Right kidney (tissue), 9 donors: Measurements from ENCODE around the gene NXNL1.
"Not testable (repeated sequence)": the region's sequence is repeated elsewhere in the genome, so short reads cannot be mapped to it uniquely, and the experiment has no call there.

Experiments
- DNase-seq: peaks from one replicate; pipeline ENCODE4 v3.0.0-alpha.2; 2016
- long read RNA-seq, 8 donors: transcript quantifications; one replicate each; lab custom pipeline, GENCODE V29; 2026

The NXNL1 gene
- long read RNA-seq, donor 1: 0 reads
- long read RNA-seq, donor 2: 0 reads
- long read RNA-seq, donor 3: 0 reads
- long read RNA-seq, donor 4: 0 reads
- long read RNA-seq, donor 5: 0 reads
- long read RNA-seq, donor 6: 0 reads
- long read RNA-seq, donor 7: 0 reads
- long read RNA-seq, donor 8: 0 reads

- no peak for DNase-seq
Measured at GRCh38 chr19:17460372-17461230, at the start of gene NXNL1. Gene NXNL1, minus strand, starts transcription at chr19:17460926. Its CDS starts 57 bp downstream, at chr19:17460869.

GRCh38 chr19:17508558-17508933, 47.8 kb upstream of the NXNL1 start:
- not testable (repeated sequence) for DNase-seq

- DNase-seq: no peak
Measured at GRCh38 chr19:17506745-17507144, 46.0 kb upstream of the NXNL1 start.

DNA sequence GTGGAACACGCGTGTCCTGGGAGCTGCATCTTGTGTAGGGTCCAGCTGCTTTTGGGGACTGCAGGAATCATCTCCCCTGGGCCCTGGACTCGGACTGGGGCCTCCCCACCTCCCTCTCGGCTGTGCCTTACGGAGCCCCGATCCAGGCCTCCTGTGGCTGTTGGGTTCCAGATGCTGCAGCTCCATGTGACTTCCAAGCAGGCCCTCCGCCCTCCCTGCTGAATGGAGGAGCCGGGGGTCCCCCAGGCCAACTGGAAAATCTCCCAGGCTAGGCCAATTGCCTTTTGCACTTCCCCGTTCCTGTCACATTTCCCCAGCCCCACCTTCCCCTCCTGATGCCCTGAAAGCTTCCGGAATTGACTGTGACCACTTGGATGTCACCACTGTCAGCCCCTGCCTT, 44.5 kb upstream of the NXNL1 start:
- DNase-seq: no peak

DNA sequence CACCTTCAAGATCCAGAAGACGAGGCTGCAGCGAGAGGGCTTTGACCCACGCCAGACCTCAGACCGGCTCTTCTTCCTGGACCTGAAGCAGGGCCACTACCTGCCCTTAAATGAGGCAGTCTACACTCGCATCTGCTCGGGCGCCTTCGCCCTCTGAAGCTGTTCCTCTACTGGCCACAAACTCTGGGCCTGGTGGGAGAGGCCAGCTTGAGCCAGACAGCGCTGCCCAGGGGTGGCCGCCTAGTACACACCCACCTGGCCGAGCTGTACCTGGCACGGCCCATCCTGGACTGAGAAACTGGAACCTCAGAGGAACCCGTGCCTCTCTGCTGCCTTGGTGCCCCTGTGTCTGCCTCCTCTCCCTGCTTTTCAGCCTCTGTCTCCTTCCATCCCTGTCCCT, 43.7 kb upstream of the NXNL1 start:
- no peak for DNase-seq

- DNase-seq: no peak
Measured at GRCh38 chr19:17504030-17504429, 43.3 kb upstream of the NXNL1 start.

- no peak for DNase-seq
Measured at GRCh38 chr19:17503240-17503639, 42.5 kb upstream of the NXNL1 start.

GRCh38 chr19:17500447-17501198, 39.9 kb upstream of the NXNL1 start:
- no peak for DNase-seq

DNA sequence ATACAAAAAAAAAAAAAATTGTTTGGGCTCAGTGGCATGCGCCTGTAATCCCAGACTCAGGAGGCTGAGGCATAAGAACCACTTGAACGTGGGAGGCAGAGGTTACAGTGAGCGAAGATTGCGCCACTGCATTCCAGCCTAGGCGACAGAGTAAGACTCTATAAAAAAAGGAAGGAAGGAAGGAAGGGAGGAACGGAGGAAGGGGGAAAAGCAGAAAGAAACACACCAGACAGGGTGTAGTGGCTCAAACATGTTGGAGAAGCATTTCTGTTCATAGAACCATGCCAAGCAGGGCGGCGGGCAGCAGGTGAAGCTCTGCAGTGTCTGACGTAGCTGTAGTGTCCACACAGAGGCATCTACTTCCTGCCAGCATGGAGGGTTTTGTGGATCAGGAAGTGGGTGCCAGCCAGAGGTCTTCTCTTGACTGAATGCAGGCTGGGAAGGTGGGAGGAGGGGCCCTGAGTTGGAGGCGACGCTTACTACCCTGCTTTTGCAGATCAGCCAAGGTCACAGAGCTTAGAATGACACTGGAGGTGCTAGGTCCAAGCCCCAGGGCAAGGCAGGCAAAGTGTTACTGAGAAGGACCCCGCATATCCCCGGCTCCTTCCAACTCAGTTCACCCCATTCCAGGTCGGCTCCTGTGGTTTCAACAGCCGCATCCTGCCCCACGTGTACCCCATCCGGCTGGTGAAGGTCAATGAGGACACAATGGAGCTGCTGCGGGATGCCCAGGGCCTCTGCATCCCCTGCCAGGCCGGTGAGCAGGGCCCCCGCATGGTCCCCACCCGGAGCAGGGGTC, 39.1 kb upstream of the NXNL1 start:
- DNase-seq: no peak

DNA sequence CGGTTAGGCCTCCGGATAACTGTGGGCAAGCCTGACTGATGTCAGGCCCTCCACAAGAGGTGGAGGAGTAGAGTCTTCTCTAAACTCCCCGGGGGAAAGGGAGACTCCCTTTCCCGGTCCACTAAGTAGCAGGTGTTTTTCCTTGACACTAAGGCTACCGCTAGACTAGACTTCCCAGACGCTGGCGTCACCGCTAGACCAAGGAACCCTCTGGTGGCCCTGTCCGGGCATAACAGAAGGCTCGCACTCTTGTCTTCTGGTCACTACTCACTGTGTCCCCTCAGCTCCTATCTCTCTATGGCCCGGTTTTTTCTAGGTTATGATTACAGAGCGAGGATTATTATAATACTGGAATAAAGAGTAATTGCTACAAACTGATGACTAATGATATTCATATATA, 38.3 kb upstream of the NXNL1 start:
- DNase-seq: not testable (repeated sequence)

GRCh38 chr19:17497149-17497798, 36.5 kb upstream of the NXNL1 start:
- DNase-seq: no peak

GRCh38 chr19:17496337-17496997, 35.7 kb upstream of the NXNL1 start:
- DNase-seq: no peak

DNA sequence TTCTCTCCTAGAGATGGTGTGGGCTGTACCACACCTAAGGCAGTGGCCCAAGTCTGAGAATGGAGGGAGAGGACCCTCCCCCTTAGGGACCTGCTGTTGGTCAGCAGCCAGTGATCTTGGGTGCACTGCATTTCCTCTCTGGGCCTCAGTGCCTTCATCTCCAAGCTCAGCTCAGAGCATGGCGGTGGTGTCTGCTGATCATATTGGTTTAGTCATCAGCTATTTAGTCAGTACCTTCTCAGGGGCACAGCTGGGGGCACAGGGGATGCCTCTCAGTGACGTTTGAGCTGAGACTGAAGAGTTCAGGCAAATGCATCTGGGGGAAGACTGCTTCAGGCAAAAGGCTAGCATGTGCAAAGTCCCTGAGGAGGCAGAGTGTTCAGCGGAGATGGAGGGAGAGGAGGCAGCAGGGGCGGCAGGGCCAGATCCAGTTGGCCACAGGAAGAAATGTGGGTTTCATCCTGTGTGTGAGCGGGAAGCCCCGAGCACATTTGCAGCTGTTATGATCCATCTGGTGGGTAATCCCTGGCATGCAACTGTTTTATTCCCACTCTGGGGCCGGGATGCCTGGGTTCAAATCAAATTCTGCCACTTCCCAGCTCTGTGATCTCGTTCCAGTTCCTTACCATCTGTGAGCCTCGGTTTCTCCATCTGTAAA, 35.0 kb upstream of the NXNL1 start:
- no peak for DNase-seq

DNA sequence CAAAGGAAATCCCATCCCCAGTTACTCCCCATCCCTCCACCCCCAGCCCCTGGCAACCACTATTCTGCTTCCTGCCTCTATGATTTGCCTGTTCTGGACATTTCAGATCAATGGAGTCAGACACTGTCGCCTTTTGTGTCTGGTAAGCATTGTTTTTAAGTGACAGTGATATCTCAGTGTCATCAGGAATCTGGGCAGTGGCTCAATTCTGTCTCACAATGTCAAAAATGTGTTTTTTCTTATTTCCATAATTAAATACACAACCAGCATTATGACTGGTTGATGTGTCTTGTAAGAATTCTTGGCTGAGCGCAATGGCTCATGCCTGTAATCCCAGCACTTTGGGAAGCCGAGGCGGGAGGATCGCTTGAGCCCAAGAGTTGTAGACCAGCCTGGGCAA, 30.6 kb upstream of the NXNL1 start:
- no peak for DNase-seq

DNA sequence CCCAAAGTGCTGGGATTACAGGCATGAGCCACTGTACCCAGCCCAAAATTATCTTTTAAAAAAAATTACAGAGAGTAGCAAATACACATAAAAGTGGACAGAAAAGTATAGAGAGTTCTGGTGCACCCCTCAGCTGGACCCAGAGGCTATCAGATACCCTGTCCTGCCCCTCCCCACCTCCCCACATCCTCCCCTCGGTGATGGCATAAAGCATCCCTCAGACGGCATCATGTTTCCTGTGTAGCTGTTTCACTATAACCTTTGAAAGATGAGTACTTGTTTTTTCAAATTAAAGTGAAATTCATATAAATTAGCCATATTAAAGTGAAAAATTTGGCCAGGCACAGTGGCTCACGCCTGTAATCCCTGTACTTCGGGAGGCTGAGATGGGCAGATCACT, 29.7 kb upstream of the NXNL1 start:
- no peak for DNase-seq

- DNase-seq: no peak
Measured at GRCh38 chr19:17489392-17490030, 28.8 kb upstream of the NXNL1 start.

DNA sequence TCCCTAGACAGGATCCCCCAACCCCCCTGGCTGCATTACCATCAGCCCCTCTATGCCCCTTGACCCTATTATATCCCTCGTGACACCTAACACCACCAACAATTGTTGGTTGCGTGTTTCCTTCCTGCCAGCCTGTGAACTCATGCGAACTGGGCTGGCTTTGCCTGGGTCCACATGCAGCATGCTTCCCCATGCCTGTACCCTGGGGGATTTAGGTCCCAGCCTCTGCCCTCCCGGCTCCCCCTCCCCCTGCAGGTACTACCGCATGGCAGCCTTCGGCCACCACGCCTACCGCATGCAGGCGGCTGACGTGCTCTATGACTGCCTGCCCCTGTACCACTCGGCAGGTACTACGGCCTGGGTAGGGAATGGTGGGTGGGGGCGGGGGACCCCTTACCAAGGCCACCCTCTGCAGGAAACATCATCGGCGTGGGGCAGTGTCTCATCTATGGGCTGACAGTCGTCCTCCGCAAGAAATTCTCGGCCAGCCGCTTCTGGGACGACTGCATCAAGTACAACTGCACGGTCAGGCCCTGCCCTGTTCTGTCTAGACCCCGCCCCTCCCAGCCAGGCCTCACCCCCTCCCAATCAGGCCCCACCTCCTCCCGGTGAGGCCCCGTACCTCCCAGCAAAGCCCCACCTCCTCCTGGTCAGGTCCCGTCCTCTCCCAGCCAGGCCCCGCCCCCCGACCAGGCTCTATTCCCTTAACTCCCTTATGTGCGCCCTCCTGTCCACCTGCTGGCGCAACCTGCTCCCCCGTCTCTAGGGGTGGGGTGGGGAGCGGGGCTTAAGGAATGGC, 28.1 kb upstream of the NXNL1 start:
- peak; percentile 72 for DNase-seq

- DNase-seq: no peak
Measured at GRCh38 chr19:17487284-17488121, 26.8 kb upstream of the NXNL1 start.
